Cardiac atrium fibroblast (primary cell): Measurements from ENCODE around the gene LPIN1. TPM values are rescaled to one million over a fixed set of nuclear protein-coding genes. Genes with fewer than 3 reads are reported as not detected.

Source experiments
- total RNA-seq: library from RNA; depleted of rRNA; stranded (reverse); fragments of >200 nt; gene quantifications from 2 replicates; pipeline ENCODE4 v1.2.3, GENCODE V29; 2015

LPIN1 gene
- 14.3 and 16.4 TPM in 2 replicates for total RNA-seq

GRCh38 chr2:11746376-11746806 is at the start of gene LPIN1:
Gene LPIN1 (plus strand): TSS chr2:11746632. CDS start chr2:11765542, 18,910 bp downstream.

Other genes with a start within 250 kb of the LPIN1 start
- gene GREB1, start 212.6 kb upstream of the LPIN1 start, total RNA-seq = 0.18 and 1.3 TPM in 2 replicates
- not detected in 2 replicates for gene NTSR2, start 76.4 kb upstream of the LPIN1 start, total RNA-seq